H9 (cell line): Measurements from ENCODE around the gene UBAC2. TPM values are rescaled to one million over a fixed set of nuclear protein-coding genes. Genes with fewer than 3 reads are reported as not detected.

Experiments used
- DNase-seq: peaks from one replicate; pipeline ENCODE4 v3.0.0-alpha.2; 2017
- H2AFZ ChIP-seq: one replicate; pipeline ENCODE4 v1.6.1; 2013; ENCODE audit warnings: mild to moderate bottlenecking, low read length, control low read depth, moderate library complexity
- H2AK5ac ChIP-seq: 2 replicates; pipeline ENCODE4 v1.6.1; 2013; ENCODE audit warnings: low read length, control low read depth, mixed read lengths; ENCODE audit not compliant: insufficient read length
- H2BK120ac ChIP-seq: one replicate; pipeline ENCODE4 v1.6.1; 2013; ENCODE audit warnings: low read depth, mild to moderate bottlenecking, low read length, control low read depth, inconsistent platforms; ENCODE audit not compliant: poor library complexity, severe bottlenecking
- H2BK12ac ChIP-seq: 2 replicates; pipeline ENCODE4 v1.6.1; 2013; ENCODE audit warnings: low read length, control low read depth, mixed read lengths, low read depth; ENCODE audit not compliant: insufficient read length
- H2BK15ac ChIP-seq: 2 replicates; pipeline ENCODE4 v1.6.1; 2013; ENCODE audit warnings: low read depth, low read length, control low read depth
- H2BK20ac ChIP-seq: one replicate; pipeline ENCODE4 v1.6.1; 2013; ENCODE audit warnings: low read depth, mild to moderate bottlenecking, low read length, control low read depth, inconsistent platforms; ENCODE audit not compliant: poor library complexity, severe bottlenecking
- H2BK5ac ChIP-seq: 2 replicates; pipeline ENCODE4 v1.6.1; 2013; ENCODE audit warnings: low read length, control low read depth, mixed read lengths; ENCODE audit not compliant: insufficient read length
- H3K14ac ChIP-seq: 2 replicates; pipeline ENCODE4 v1.6.1; 2013; ENCODE audit warnings: low read length, control low read depth; ENCODE audit not compliant: insufficient read depth
- H3K18ac ChIP-seq: 2 replicates; pipeline ENCODE4 v1.6.1; 2013; ENCODE audit warnings: low read depth, mild to moderate bottlenecking, mixed read lengths, low read length, control low read depth; ENCODE audit not compliant: insufficient read length
- H3K23ac ChIP-seq: 2 replicates; pipeline ENCODE4 v1.6.1; 2013; ENCODE audit warnings: low read length, control low read depth, mixed read lengths, low read depth; ENCODE audit not compliant: insufficient read length
- H3K23me2 ChIP-seq: 2 replicates; pipeline ENCODE4 v1.6.1; 2013; ENCODE audit warnings: low read depth, mild to moderate bottlenecking, mixed read lengths, low read length, control low read depth; ENCODE audit not compliant: insufficient read length, poor library complexity, severe bottlenecking
- H3K27ac ChIP-seq: 2 replicates; pipeline ENCODE4 v1.5.1; 2013; ENCODE audit warnings: low read length, control low read depth, mixed read lengths, low read depth; ENCODE audit not compliant: insufficient read length
- H3K27me3 ChIP-seq: 2 replicates; pipeline ENCODE4 v1.6.1; 2013; ENCODE audit warnings: low read length, control low read depth, inconsistent platforms; ENCODE audit not compliant: insufficient read depth
- H3K4ac ChIP-seq: 2 replicates; pipeline ENCODE4 v1.6.1; 2013; ENCODE audit warnings: low read depth, mild to moderate bottlenecking, control low read depth, inconsistent platforms, low read length, moderate library complexity
- H3K4me1 ChIP-seq: 2 replicates; pipeline ENCODE4 v1.6.1; 2013; ENCODE audit warnings: low read length, control low read depth, inconsistent platforms; ENCODE audit not compliant: insufficient read depth
- H3K4me2 ChIP-seq: 2 replicates; pipeline ENCODE4 v1.6.1; 2013; ENCODE audit warnings: low read length, control low read depth, mixed read lengths; ENCODE audit not compliant: insufficient read length, insufficient read depth
- H3K56ac ChIP-seq: 2 replicates; pipeline ENCODE4 v1.6.1; 2013; ENCODE audit warnings: low read depth, mild to moderate bottlenecking, mixed read lengths, low read length, control low read depth; ENCODE audit not compliant: insufficient read length
- H3K79me1 ChIP-seq: 2 replicates; pipeline ENCODE4 v1.6.1; 2013; ENCODE audit warnings: low read depth, mild to moderate bottlenecking, moderate library complexity, low read length, control low read depth, inconsistent platforms; ENCODE audit not compliant: insufficient read depth, poor library complexity, severe bottlenecking
- H3K79me2 ChIP-seq: 2 replicates; pipeline ENCODE4 v1.6.1; 2013; ENCODE audit warnings: low read length, control low read depth, inconsistent platforms; ENCODE audit not compliant: insufficient read depth
- H3K9ac ChIP-seq: 2 replicates; pipeline ENCODE4 v1.6.1; 2013; ENCODE audit warnings: low read length, control low read depth, mixed read lengths; ENCODE audit not compliant: insufficient read length; ENCODE audit errors: extremely low read depth
- H3K9me3 ChIP-seq: one replicate; pipeline ENCODE4 v1.6.1; 2013; ENCODE audit warnings: low read depth, low read length, inconsistent platforms; ENCODE audit not compliant: control insufficient read depth
- H3T11ph ChIP-seq: one replicate; pipeline ENCODE4 v1.6.1; 2013; ENCODE audit warnings: mild to moderate bottlenecking, low read length, control low read depth, inconsistent platforms
- H4K20me1 ChIP-seq: one replicate; pipeline ENCODE4 v1.6.1; 2013; ENCODE audit not compliant: control insufficient read depth, insufficient read length, insufficient read depth
- H4K5ac ChIP-seq: 2 replicates; pipeline ENCODE4 v1.6.1; 2013; ENCODE audit warnings: low read depth, mild to moderate bottlenecking, mixed read lengths, low read length, control low read depth; ENCODE audit not compliant: insufficient read length
- H4K8ac ChIP-seq: replicated peaks from 2 replicates; pipeline ENCODE4 v1.6.1; 2013; ENCODE audit warnings: low read length, control low read depth, mixed read lengths, low read depth; ENCODE audit not compliant: insufficient read length
- H4K91ac ChIP-seq: 2 replicates; pipeline ENCODE4 v1.6.1; 2013; ENCODE audit warnings: low read depth, mild to moderate bottlenecking, moderate library complexity, mixed read lengths, low read length, control low read depth; ENCODE audit not compliant: insufficient read length
- H3K27ac Mint-ChIP-seq, 3 experiments: 2 replicates in 2 of 3; 3 replicates in 1 of 3; pipeline ENCODE4 v1.8.0; 2020 to 2021; ENCODE audit warnings: mixed read lengths in 3 of 3, mild to moderate bottlenecking in 1 of 3, moderate library complexity in 1 of 3
- H3K27me3 Mint-ChIP-seq: 2 replicates; pipeline ENCODE4 v1.8.0; 2021; ENCODE audit warnings: low read depth, mild to moderate bottlenecking, moderate library complexity, mixed read lengths
- H3K36me3 Mint-ChIP-seq, 3 experiments: 2 replicates in 2 of 3; 3 replicates in 1 of 3; pipeline ENCODE4 v1.8.0; 2020 to 2021; ENCODE audit warnings: low read depth in 3 of 3, mixed read lengths in 3 of 3; ENCODE audit not compliant: insufficient read depth in 1 of 3
- H3K4me1 Mint-ChIP-seq, 2 experiments: 2 replicates each; pipeline ENCODE4 v1.8.0; 2020; ENCODE audit warnings: mixed read lengths in 2 of 2
- H3K4me3 Mint-ChIP-seq, 2 experiments: 2 replicates in 1 of 2; 3 replicates in 1 of 2; pipeline ENCODE4 v1.8.0; 2020 to 2021; ENCODE audit warnings: mild to moderate bottlenecking in 2 of 2, mixed read lengths in 2 of 2, moderate library complexity in 1 of 2
- H3K9me3 Mint-ChIP-seq, 2 experiments: 2 replicates in 1 of 2; 3 replicates in 1 of 2; pipeline ENCODE4 v1.8.0; 2020; ENCODE audit warnings: mild to moderate bottlenecking in 2 of 2, mixed read lengths in 2 of 2, moderate library complexity in 1 of 2
- WGBS: extraction: QIAGEN DNeasy Blood & Tissue Kit; methylation state at CpG from one replicate; pipeline ENCODE4 v1.1.7; 2013; ENCODE audit warnings: missing lambda C conversion rate, low lambda C conversion rate, mixed read lengths; ENCODE audit not compliant: insufficient read length; ENCODE audit errors: extremely low coverage; 5-methylcytosine and 5-hydroxymethylcytosine counted together
- total RNA-seq: library from RNA; stranded (reverse); gene quantifications from 2 replicates; pipeline ENCODE4 v1.2.1, GENCODE V29; 2021
- TF ChIP-seq, protein P1 (sequence below): fragments of 200-600 bp; sonication (generic); conservative IDR thresholded peaks from 3 replicates; pipeline ENCODE4 v1.8.0; 2021; ENCODE audit warnings: antibody characterized with exemption, mild to moderate bottlenecking

The UBAC2 gene
- total RNA-seq, 1 experiment from 2014 or later = 52.3 TPM

DNA sequence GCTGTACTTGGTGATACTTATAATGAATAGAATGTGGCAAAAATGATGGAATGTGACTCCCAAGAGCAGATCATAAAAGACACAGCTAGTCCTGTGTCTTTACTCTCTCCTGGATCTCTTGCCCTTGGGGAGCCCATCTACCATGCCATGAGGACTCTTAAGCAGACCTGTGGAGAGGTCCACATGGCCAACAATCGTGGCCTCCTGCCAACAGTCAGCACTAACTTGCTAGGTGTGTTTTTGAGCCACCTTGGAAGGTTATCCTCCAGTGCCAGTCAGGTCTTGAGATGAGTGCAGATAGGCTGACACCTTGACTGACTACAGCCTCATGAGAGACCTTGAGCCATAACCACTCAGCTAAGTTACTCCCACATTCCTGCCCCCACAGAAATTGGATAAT is 128.8 kb downstream of the UBAC2 start:
- no peaks in the 10 kb centered on the region for H3K23me2 ChIP-seq
- H3K9me3 ChIP-seq = no peaks in the 10 kb centered on the region
- no peak overlapping the region for H3K9ac ChIP-seq
- no peak overlapping the region for H3K4ac ChIP-seq
- H3K79me1 ChIP-seq = no peaks in the 10 kb centered on the region
- Mint-ChIP-seq H3K4me3 (no peak overlapping the region), H3K4me1 (no peaks in the 10 kb centered on the region), H3K36me3 (peaks cover 0 to 18% (median 11%) of the 10 kb centered on the region in 3 experiments; a peak in 4 of 7 replicates), H3K27ac (0 out of 7 replicates have a peak overlapping the region, but pooled peaks of 1 of the 3 experiments have one; percentile 15), H3K27me3 (no peaks in the 10 kb centered on the region), H3K9me3 (no peaks in the 10 kb centered on the region)
- no peak overlapping the region for H4K5ac ChIP-seq
- no CpG with 5 or more reads among the region's 1 CpG for WGBS
- no peaks in the 10 kb centered on the region for H3K4me1 ChIP-seq
- H2BK12ac ChIP-seq = no peak overlapping the region
- TF ChIP-seq, protein P1, sequence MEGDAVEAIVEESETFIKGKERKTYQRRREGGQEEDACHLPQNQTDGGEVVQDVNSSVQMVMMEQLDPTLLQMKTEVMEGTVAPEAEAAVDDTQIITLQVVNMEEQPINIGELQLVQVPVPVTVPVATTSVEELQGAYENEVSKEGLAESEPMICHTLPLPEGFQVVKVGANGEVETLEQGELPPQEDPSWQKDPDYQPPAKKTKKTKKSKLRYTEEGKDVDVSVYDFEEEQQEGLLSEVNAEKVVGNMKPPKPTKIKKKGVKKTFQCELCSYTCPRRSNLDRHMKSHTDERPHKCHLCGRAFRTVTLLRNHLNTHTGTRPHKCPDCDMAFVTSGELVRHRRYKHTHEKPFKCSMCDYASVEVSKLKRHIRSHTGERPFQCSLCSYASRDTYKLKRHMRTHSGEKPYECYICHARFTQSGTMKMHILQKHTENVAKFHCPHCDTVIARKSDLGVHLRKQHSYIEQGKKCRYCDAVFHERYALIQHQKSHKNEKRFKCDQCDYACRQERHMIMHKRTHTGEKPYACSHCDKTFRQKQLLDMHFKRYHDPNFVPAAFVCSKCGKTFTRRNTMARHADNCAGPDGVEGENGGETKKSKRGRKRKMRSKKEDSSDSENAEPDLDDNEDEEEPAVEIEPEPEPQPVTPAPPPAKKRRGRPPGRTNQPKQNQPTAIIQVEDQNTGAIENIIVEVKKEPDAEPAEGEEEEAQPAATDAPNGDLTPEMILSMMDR = no peak
- H4K8ac ChIP-seq = no peak overlapping the region
- no peak overlapping the region for H4K91ac ChIP-seq
- H3K27ac ChIP-seq = no peak overlapping the region
- H2BK5ac ChIP-seq = no peak overlapping the region
- no peak overlapping the region for H3K18ac ChIP-seq
- no peaks in the 10 kb centered on the region for H4K20me1 ChIP-seq
- H3K56ac ChIP-seq = no peak overlapping the region
- no peak overlapping the region for H3T11ph ChIP-seq
- DNase-seq = no peak
- no peak overlapping the region for H2BK15ac ChIP-seq
- H3K27me3 ChIP-seq = no peaks in the 10 kb centered on the region
- H3K23ac ChIP-seq = no peak overlapping the region
- H2AK5ac ChIP-seq = no peak overlapping the region
- H3K79me2 ChIP-seq = no peaks in the 10 kb centered on the region
- H2AFZ ChIP-seq = no peak overlapping the region
- H3K4me2 ChIP-seq = no peak overlapping the region
- no peak overlapping the region for H2BK20ac ChIP-seq
- H2BK120ac ChIP-seq = no peak overlapping the region
- H3K14ac ChIP-seq = no peak overlapping the region
